Keratinocyte (primary cell): ENCODE measurements around the gene PMEPA1. TPM values are rescaled to one million over a fixed set of nuclear protein-coding genes. Genes with fewer than 3 reads are reported as not detected.

Experiments used
- DNase-seq: peaks from one replicate; pipeline ENCODE4 v3.0.0-alpha.2; 2011; ENCODE audit warnings: low read depth, missing footprints, low spot score
- FAIRE-seq: peaks from 2 replicates; lab custom pipeline; 2011; peaks lifted over from hg19 to GRCh38; lab: Jason Lieb, UNC
- H2AFZ ChIP-seq: 2 replicates; pipeline ENCODE4 v1.6.0; 2012; ENCODE audit warnings: low read length, control low read depth, inconsistent platforms; ENCODE audit not compliant: control insufficient read depth
- H3K27ac ChIP-seq: 2 replicates; pipeline ENCODE4 v1.5.1; 2011; ENCODE audit warnings: low read length; ENCODE audit not compliant: control insufficient read depth, insufficient read depth
- H3K27me3 ChIP-seq: 3 replicates; pipeline ENCODE4 v1.6.0; 2011; ENCODE audit warnings: low read length; ENCODE audit not compliant: control insufficient read depth, insufficient read depth; ENCODE audit errors: extremely low read depth
- H3K36me3 ChIP-seq, 2 experiments: 2 replicates in 1 of 2; 3 replicates in 1 of 2; pipeline ENCODE4 v1.5.1; 2011; ENCODE audit warnings: low read length in 2 of 2, mild to moderate bottlenecking in 1 of 2; ENCODE audit not compliant: control insufficient read depth in 2 of 2, insufficient read depth in 2 of 2; ENCODE audit errors: extremely low read depth in 1 of 2
- H3K4me1 ChIP-seq: 3 replicates; pipeline ENCODE4 v1.5.1; 2011; ENCODE audit warnings: low read length; ENCODE audit not compliant: control insufficient read depth, insufficient read depth; ENCODE audit errors: extremely low read depth
- H3K4me2 ChIP-seq: 3 replicates; pipeline ENCODE4 v1.6.0; 2011; ENCODE audit warnings: low read depth, low read length; ENCODE audit not compliant: control insufficient read depth, insufficient read depth; ENCODE audit errors: extremely low read depth
- H3K4me3 ChIP-seq, 3 experiments: fragments of 200-600 bp in 1 of 3; sonication (generic) in 1 of 3; 2 replicates in 2 of 3; 3 replicates in 1 of 3; pipeline ENCODE4 v1.5.1; 2011 to 2016; ENCODE audit warnings: low read length in 3 of 3, mild to moderate bottlenecking in 3 of 3, control low read depth in 2 of 3, inconsistent platforms in 1 of 3, low read depth in 1 of 3, mixed read lengths in 1 of 3, mixed run types in 1 of 3, moderate library complexity in 1 of 3; ENCODE audit not compliant: control insufficient read depth in 2 of 3, insufficient read depth in 2 of 3; ENCODE audit errors: extremely low read depth in 1 of 3
- H3K79me2 ChIP-seq: 2 replicates; pipeline ENCODE4 v1.6.0; 2012; ENCODE audit warnings: low read length; ENCODE audit not compliant: control insufficient read depth, insufficient read depth
- H3K9ac ChIP-seq: 3 replicates; pipeline ENCODE4 v1.6.0; 2011; ENCODE audit warnings: low read length; ENCODE audit not compliant: control insufficient read depth, insufficient read depth; ENCODE audit errors: extremely low read depth
- H3K9me1 ChIP-seq: 3 replicates; pipeline ENCODE4 v1.6.0; 2011; ENCODE audit warnings: low read length; ENCODE audit not compliant: control insufficient read depth, insufficient read depth; ENCODE audit errors: extremely low read depth
- H3K9me3 ChIP-seq: 2 replicates; pipeline ENCODE4 v1.5.1; 2012; ENCODE audit warnings: low read depth, low read length; ENCODE audit not compliant: control insufficient read depth
- H4K20me1 ChIP-seq: 3 replicates; pipeline ENCODE4 v1.6.0; 2011; ENCODE audit warnings: low read length; ENCODE audit not compliant: control insufficient read depth, insufficient read depth; ENCODE audit errors: extremely low read depth
- CTCF ChIP-seq, 3 experiments: IDR thresholded peaks in 1 of 3; conservative IDR thresholded peaks in 1 of 3; optimal IDR thresholded peaks in 1 of 3; 2 replicates in 2 of 3; 3 replicates in 1 of 3; pipeline versions ENCODE3 to v1.5.1; 2011; ENCODE audit warnings: low read length in 3 of 3, mild to moderate bottlenecking in 3 of 3, moderate library complexity in 2 of 3, control low read depth in 1 of 3, inconsistent platforms in 1 of 3; ENCODE audit not compliant: insufficient read depth in 2 of 3; ENCODE audit errors: extremely low read depth in 1 of 3
- EZH2 ChIP-seq: IDR thresholded peaks from one replicate; pipeline ENCODE4 v1.6.1; 2012; ENCODE audit warnings: inconsistent platforms, mild to moderate bottlenecking, low read length, moderate library complexity
- dilution Hi-C: fragments of 300-500 bp; cut with MboI; formaldehyde crosslinking; loops from one replicate; pipeline ENCODE4 v1.7.0; 2020; ENCODE audit warnings: low sequenced_read_pairs; ENCODE audit not compliant: extremely low pct_ligation_motif_present
- polyA plus RNA-seq, 5 experiments: library from polyadenylated mRNA; depleted of rRNA in 3 of 5; stranded (reverse) in 3 of 5; stranded (forward) in 1 of 5; unstranded in 1 of 5; fragments of >200 nt; gene quantifications; 1 replicate in 1 of 5; 2 replicates in 3 of 5; 3 replicates in 1 of 5; pipeline versions ENCODE4 v1.2.1 to v1.2.3, GENCODE V29; 2011 to 2012; ENCODE audit warnings: missing spikeins in 2 of 5, low read depth in 1 of 5, low replicate concordance in 1 of 5

PMEPA1 gene
- polyA plus RNA-seq, 1 donor (not counting 4 experiments of a cell fraction or from before 2014, with no cell fraction given): 29.0 TPM

- H3K27me3 ChIP-seq: peaks cover 17% of the 10 kb centered on the region
- no peak for FAIRE-seq
- no peaks in the 10 kb centered on the region for H3K36me3 ChIP-seq
- no peak for DNase-seq
- no peak overlapping the region for H2AFZ ChIP-seq
- no peak overlapping the region for H3K9ac ChIP-seq
- no peak overlapping the region for H3K4me3 ChIP-seq
- no peak overlapping the region for H3K4me2 ChIP-seq
- H3K4me1 ChIP-seq: peaks cover 14% of the 10 kb centered on the region
- H3K79me2 ChIP-seq: no peaks in the 10 kb centered on the region
- H4K20me1 ChIP-seq: no peaks in the 10 kb centered on the region
- no peak overlapping the region for H3K27ac ChIP-seq
- no peaks in the 10 kb centered on the region for H3K9me3 ChIP-seq
- H3K9me1 ChIP-seq: no peaks in the 10 kb centered on the region
- dilution Hi-C loops: no loop called here
- TF ChIP-seq EZH2 (no peak), CTCF (optimal IDR thresholded peaks at IDR 0.05 in 1 of 3, IDR thresholded peaks at IDR 0.05 in 1 of 3, conservative IDR thresholded peaks at IDR 0.05 in 1 of 3; ENCODE audit: extremely low read depth in 1 of 3, insufficient read depth in 2 of 3, low read length in 3 of 3) (no peak)
Observed at GRCh38 chr20:57744206-57744605, 34.4 kb upstream of the PMEPA1 start.

- Histone ChIP-seq H3K36me3 (no peaks in the 10 kb centered on the region), H4K20me1 (no peaks in the 10 kb centered on the region), H3K27me3 (peaks cover 15% of the 10 kb centered on the region), H3K9me3 (no peaks in the 10 kb centered on the region), H3K27ac (no peak overlapping the region), H3K9ac (no peak overlapping the region), H3K79me2 (no peaks in the 10 kb centered on the region), H3K4me2 (no peak overlapping the region), H3K4me1 (peaks cover 8% of the 10 kb centered on the region), H3K4me3 (no peak overlapping the region), H3K9me1 (no peaks in the 10 kb centered on the region), H2AFZ (no peak overlapping the region)
- dilution Hi-C loops: no loop called here
- DNase-seq: no peak
- no peak for TF ChIP-seq EZH2
- TF ChIP-seq CTCF (optimal IDR thresholded peaks at IDR 0.05 in 1 of 3, IDR thresholded peaks at IDR 0.05 in 1 of 3, conservative IDR thresholded peaks at IDR 0.05 in 1 of 3; ENCODE audit: extremely low read depth in 1 of 3, insufficient read depth in 2 of 3, low read length in 3 of 3): no peak
- no peak for FAIRE-seq
Observed at GRCh38 chr20:57743450-57744095, 33.8 kb upstream of the PMEPA1 start.
